WTC11 (cell line): Measurements from ENCODE around the gene TREM1. TPM values are rescaled to one million over a fixed set of nuclear protein-coding genes. Genes with fewer than 3 reads are reported as not detected.

Experiments
- ATAC-seq: fragments of 200-7000 bp; cut with Tn5 transposase; 2 replicates; pipeline ENCODE4 v1.10.0; 2021; ENCODE audit warnings: mild to moderate bottlenecking, moderate library complexity
- CTCF ChIA-PET: fragments of 300-600 bp; sonication (Branson Sonifier 250); formaldehyde crosslinking; loops from one replicate; lab custom pipeline; 2021; ENCODE audit warnings: antibody characterized with exemption; lab: Charles Lee
- POLR2A ChIA-PET: fragments of 350-600 bp; sonication (Branson Sonifier 250); formaldehyde crosslinking; loops from one replicate; lab custom pipeline; 2021; ENCODE audit warnings: antibody characterized with exemption; lab: Charles Lee
- DNase-seq: peaks from one replicate; pipeline ENCODE4 v3.0.0; 2021; ENCODE audit warnings: low spot score
- H3K27ac Mint-ChIP-seq: 2 replicates; pipeline ENCODE4 v1.8.0; 2021; ENCODE audit warnings: mixed read lengths
- H3K27me3 Mint-ChIP-seq: 2 replicates; pipeline ENCODE4 v1.8.0; 2021; ENCODE audit warnings: low read depth, mild to moderate bottlenecking, moderate library complexity, mixed read lengths
- H3K36me3 Mint-ChIP-seq: 2 replicates; pipeline ENCODE4 v1.8.0; 2021; ENCODE audit warnings: mixed read lengths
- H3K4me1 Mint-ChIP-seq: 2 replicates; pipeline ENCODE4 v1.8.0; 2022; ENCODE audit warnings: mixed read lengths
- H3K4me3 Mint-ChIP-seq: 2 replicates; pipeline ENCODE4 v1.8.0; 2021; ENCODE audit warnings: mild to moderate bottlenecking, moderate library complexity, mixed read lengths
- H3K9me3 Mint-ChIP-seq: 2 replicates; pipeline ENCODE4 v1.8.0; 2021; ENCODE audit warnings: mixed read lengths
- AR ChIP-seq: fragments of 250-450 bp; sonication (Bioruptor Pico); IDR thresholded peaks from 2 replicates; pipeline ENCODE4 v1.9.0; 2021; ENCODE audit warnings: mild to moderate bottlenecking
- ATF1 ChIP-seq: sonication (generic); formaldehyde crosslinking; IDR thresholded peaks from 2 replicates; pipeline ENCODE4 v1.8.1; 2023; ENCODE audit warnings: mild to moderate bottlenecking, moderate library complexity, missing genetic modification reagents
- CBFB ChIP-seq: sonication (generic); formaldehyde crosslinking; IDR thresholded peaks from 2 replicates; pipeline ENCODE4 v1.8.1; 2022; ENCODE audit warnings: mild to moderate bottlenecking, low read depth, missing genetic modification reagents
- CDX4 ChIP-seq: fragments of 250-450 bp; sonication (Bioruptor Pico); IDR thresholded peaks from 2 replicates; pipeline ENCODE4 v1.9.0; 2021; ENCODE audit warnings: moderate library complexity, mild to moderate bottlenecking, inconsistent platforms, borderline replicate concordance
- E2F1 ChIP-seq: sonication (generic); formaldehyde crosslinking; IDR thresholded peaks from 2 replicates; pipeline ENCODE4 v1.8.0; 2022; ENCODE audit warnings: mild to moderate bottlenecking, missing genetic modification reagents
- E2F5 ChIP-seq: sonication (generic); formaldehyde crosslinking; IDR thresholded peaks from 2 replicates; pipeline ENCODE4 v1.8.1; 2022; ENCODE audit warnings: mild to moderate bottlenecking, moderate library complexity, missing genetic modification reagents
- FOXP1 ChIP-seq: sonication (generic); formaldehyde crosslinking; IDR thresholded peaks from 2 replicates; pipeline ENCODE4 v1.8.0; 2022; ENCODE audit warnings: missing genetic modification reagents, mild to moderate bottlenecking, moderate library complexity, borderline replicate concordance
- GTF2I ChIP-seq: fragments of 250-450 bp; sonication (Bioruptor Pico); conservative IDR thresholded peaks from 2 replicates; pipeline ENCODE4 v1.4.0; 2021; ENCODE audit warnings: mild to moderate bottlenecking
- IRF2 ChIP-seq: sonication (generic); formaldehyde crosslinking; IDR thresholded peaks from 2 replicates; pipeline ENCODE4 v1.8.0; 2022; ENCODE audit warnings: low read depth, missing genetic modification reagents, borderline replicate concordance
- PRRX2 ChIP-seq: fragments of 250-450 bp; sonication (Bioruptor Pico); IDR thresholded peaks from 2 replicates; pipeline ENCODE4 v1.8.0; 2021; ENCODE audit warnings: mild to moderate bottlenecking
- RORB ChIP-seq: fragments of 250-450 bp; sonication (Bioruptor Pico); IDR thresholded peaks from 2 replicates; pipeline ENCODE4 v1.9.0; 2021; ENCODE audit warnings: mild to moderate bottlenecking
- SP1 ChIP-seq: sonication (generic); formaldehyde crosslinking; conservative IDR thresholded peaks from 2 replicates; pipeline ENCODE4 v1.8.1; 2022; ENCODE audit warnings: missing genetic modification reagents
- TEAD1 ChIP-seq: sonication (generic); formaldehyde crosslinking; IDR thresholded peaks from 2 replicates; pipeline ENCODE4 v1.8.0; 2022; ENCODE audit warnings: mild to moderate bottlenecking, missing genetic modification reagents
- TP53 ChIP-seq: sonication (generic); formaldehyde crosslinking; IDR thresholded peaks from 2 replicates; pipeline ENCODE4 v1.8.1; 2023; ENCODE audit warnings: mild to moderate bottlenecking, missing genetic modification reagents
- ZNF263 ChIP-seq: sonication (generic); formaldehyde crosslinking; IDR thresholded peaks from 2 replicates; pipeline ENCODE4 v1.8.1; 2022; ENCODE audit warnings: low read depth, mild to moderate bottlenecking, moderate library complexity, missing genetic modification reagents
- ZNF416 ChIP-seq: fragments of 250-450 bp; sonication (Bioruptor Pico); IDR thresholded peaks from 2 replicates; pipeline ENCODE4 v1.9.0; 2021; ENCODE audit warnings: mild to moderate bottlenecking, inconsistent platforms
- total RNA-seq: library from RNA; stranded (reverse); gene quantifications from 3 replicates; pipeline ENCODE4 v1.2.3, GENCODE V29; 2021
- TF ChIP-seq, protein P1 (sequence below): sonication (generic); formaldehyde crosslinking; IDR thresholded peaks from 2 replicates; pipeline ENCODE4 v1.8.0; 2023; ENCODE audit warnings: missing genetic modification reagents, mild to moderate bottlenecking, borderline replicate concordance

The TREM1 gene
- total RNA-seq, 1 experiment from 2014 or later: not detected

DNA sequence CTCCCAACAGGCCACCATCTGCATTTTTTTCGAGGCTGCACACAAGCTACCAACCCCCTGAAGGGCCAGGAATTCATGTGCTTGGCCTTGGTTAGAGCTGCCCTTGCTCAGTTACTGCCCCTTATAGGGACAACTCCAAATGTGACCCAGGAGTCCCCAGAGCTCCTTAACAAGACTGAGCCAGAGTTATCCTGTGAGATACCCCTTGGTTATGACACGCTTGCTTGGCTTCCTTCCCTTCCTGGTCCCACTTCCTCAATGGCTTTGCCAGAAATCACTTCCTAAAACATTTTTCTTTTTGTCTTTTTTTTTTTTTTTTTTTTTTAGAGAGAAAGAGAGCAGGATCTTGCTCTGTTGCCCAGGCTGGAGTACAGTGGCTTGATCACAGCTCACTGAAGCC lies 8.9 kb downstream of the TREM1 start:
- no peaks in the 10 kb centered on the region for H3K9me3 Mint-ChIP-seq
- TF ChIP-seq PRRX2 (CRISPR knock-in tag) (no peak), CDX4 (CRISPR knock-in tag) (no peak), GTF2I (CRISPR knock-in tag) (no peak), TEAD1 (no peak), AR (CRISPR knock-in tag) (no peak), E2F5 (CRISPR knock-in tag) (no peak), TP53 (no peak)
- TF ChIP-seq, all 79 proteins: peak for 0
- Mint-ChIP-seq H3K27ac (no peak overlapping the region), H3K36me3 (no peaks in the 10 kb centered on the region), H3K4me3 (no peak overlapping the region), H3K4me1 (peaks cover 10% of the 10 kb centered on the region), H3K27me3 (peaks cover 2% of the 10 kb centered on the region; the same call in 1 of the 2 replicates)
- CTCF ChIA-PET: interaction anchor here (0.7 to 2.5 kb wide), 11 partner anchors 12 to 90 kb away, joined by 3 to 25 read pairs (median 8); partner anchors contain the start of gene TREML4
- DNase-seq (no peak), ATAC-seq (no peak)
- POLR2A ChIA-PET: no interaction called here

DNA sequence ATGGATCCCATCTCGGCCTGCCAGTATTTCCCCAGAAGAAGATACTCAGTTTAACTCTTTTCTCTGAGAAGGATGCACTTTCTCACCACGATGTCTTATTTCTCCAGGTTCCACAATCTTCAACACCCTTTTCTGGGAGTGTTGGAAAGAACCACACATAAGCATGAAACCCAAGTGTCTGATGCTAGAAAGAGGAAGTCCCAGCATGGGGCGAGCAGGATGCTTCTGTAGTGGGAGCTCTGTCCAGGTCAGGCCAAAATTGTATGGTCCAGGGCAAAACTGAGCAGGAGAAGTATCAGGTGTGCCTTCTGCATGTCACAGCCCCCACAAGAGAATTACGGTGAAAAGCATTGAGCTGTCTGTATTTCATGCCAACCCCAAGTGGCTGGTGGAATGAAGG lies 11.0 kb downstream of the TREM1 start:
- Mint-ChIP-seq H3K4me1 (peaks cover 10% of the 10 kb centered on the region), H3K27ac (no peak overlapping the region), H3K9me3 (no peaks in the 10 kb centered on the region), H3K27me3 (peaks cover 3% of the 10 kb centered on the region), H3K4me3 (no peak overlapping the region), H3K36me3 (no peaks in the 10 kb centered on the region)
- POLR2A ChIA-PET: no interaction called here
- TF ChIP-seq FOXP1 (CRISPR knock-in tag): no peak
- TF ChIP-seq CBFB (CRISPR knock-in tag): no peak
- TF ChIP-seq GTF2I (CRISPR knock-in tag): no peak
- CTCF ChIA-PET: interaction anchor here (1.7 kb wide), 1 partner anchor 93 kb away, joined by 4 read pairs; no protein-coding TSS in a partner anchor
- ATAC-seq: no peak
- DNase-seq: no peak

DNA sequence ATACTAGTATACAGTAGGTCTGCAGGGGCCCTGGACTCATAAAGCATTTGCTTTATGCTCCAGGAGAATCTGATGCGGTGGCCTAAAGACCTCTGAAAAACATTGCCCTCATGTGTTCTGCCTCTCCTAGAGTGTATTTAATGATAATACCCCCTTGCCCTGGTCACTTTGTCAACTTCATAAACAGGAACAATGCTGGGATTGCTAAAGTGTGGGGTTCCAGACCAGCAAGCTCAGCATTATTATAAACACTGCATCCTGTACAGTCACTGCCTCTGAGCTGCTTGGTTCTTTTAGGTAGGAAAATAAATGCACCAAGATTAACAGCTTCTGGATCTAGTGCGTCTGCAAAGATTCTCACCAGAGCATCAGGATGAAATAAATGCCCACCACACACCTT lies 12.2 kb downstream of the TREM1 start:
- Mint-ChIP-seq H3K4me1 (peaks cover 8% of the 10 kb centered on the region), H3K4me3 (no peak overlapping the region), H3K9me3 (no peaks in the 10 kb centered on the region), H3K27ac (no peak overlapping the region), H3K36me3 (no peaks in the 10 kb centered on the region), H3K27me3 (peaks cover 3% of the 10 kb centered on the region)
- POLR2A ChIA-PET: no interaction called here
- CTCF ChIA-PET: interaction anchor here (1.7 kb wide), 1 partner anchor 92 kb away, joined by 4 read pairs; no protein-coding TSS in a partner anchor
- TF ChIP-seq, protein P1, sequence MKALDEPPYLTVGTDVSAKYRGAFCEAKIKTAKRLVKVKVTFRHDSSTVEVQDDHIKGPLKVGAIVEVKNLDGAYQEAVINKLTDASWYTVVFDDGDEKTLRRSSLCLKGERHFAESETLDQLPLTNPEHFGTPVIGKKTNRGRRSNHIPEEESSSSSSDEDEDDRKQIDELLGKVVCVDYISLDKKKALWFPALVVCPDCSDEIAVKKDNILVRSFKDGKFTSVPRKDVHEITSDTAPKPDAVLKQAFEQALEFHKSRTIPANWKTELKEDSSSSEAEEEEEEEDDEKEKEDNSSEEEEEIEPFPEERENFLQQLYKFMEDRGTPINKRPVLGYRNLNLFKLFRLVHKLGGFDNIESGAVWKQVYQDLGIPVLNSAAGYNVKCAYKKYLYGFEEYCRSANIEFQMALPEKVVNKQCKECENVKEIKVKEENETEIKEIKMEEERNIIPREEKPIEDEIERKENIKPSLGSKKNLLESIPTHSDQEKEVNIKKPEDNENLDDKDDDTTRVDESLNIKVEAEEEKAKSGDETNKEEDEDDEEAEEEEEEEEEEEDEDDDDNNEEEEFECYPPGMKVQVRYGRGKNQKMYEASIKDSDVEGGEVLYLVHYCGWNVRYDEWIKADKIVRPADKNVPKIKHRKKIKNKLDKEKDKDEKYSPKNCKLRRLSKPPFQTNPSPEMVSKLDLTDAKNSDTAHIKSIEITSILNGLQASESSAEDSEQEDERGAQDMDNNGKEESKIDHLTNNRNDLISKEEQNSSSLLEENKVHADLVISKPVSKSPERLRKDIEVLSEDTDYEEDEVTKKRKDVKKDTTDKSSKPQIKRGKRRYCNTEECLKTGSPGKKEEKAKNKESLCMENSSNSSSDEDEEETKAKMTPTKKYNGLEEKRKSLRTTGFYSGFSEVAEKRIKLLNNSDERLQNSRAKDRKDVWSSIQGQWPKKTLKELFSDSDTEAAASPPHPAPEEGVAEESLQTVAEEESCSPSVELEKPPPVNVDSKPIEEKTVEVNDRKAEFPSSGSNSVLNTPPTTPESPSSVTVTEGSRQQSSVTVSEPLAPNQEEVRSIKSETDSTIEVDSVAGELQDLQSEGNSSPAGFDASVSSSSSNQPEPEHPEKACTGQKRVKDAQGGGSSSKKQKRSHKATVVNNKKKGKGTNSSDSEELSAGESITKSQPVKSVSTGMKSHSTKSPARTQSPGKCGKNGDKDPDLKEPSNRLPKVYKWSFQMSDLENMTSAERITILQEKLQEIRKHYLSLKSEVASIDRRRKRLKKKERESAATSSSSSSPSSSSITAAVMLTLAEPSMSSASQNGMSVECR: no peak
- TF ChIP-seq CBFB (CRISPR knock-in tag) (no peak), E2F1 (no peak), IRF2 (no peak), ZNF263 (CRISPR knock-in tag) (no peak), RORB (CRISPR knock-in tag) (no peak), ATF1 (CRISPR knock-in tag) (no peak), ZNF416 (no peak), SP1 (CRISPR knock-in tag) (no peak)
- ATAC-seq (no peak), DNase-seq (no peak)
